Panc1 (cell line): ENCODE data around the gene CDC16.

ENCODE experiments used
- CTCF ChIP-seq: fragments of 450-650 bp; IDR thresholded peaks from 2 replicates; pipeline ENCODE4 v1.5.1; 2017; ENCODE audit warnings: mild to moderate bottlenecking
- POLR2AphosphoS5 ChIP-seq: IDR thresholded peaks from 2 replicates; pipeline ENCODE4 v1.6.1; 2012; ENCODE audit warnings: mild to moderate bottlenecking, low read depth, low read length, moderate library complexity

- 0 out of 2 replicates have a peak, but pooled peaks have one; percentile 4 for TF ChIP-seq CTCF
- no peak for TF ChIP-seq POLR2AphosphoS5
Observed at GRCh38 chr13:114249077-114249476, 14.4 kb downstream of the CDC16 start.
